ENCODE data around the gene SLC38A5.
"Not testable (repeated sequence)": the region's sequence is repeated elsewhere in the genome, so short reads cannot be mapped to it uniquely, and the experiment has no call there.

Gene SLC38A5

GRCh38 chrX:48433713-48434112 is 36.3 kb downstream of the SLC38A5 start:
- DNase-seq; in situ Hi-C loops (cut with HindIII; ENCODE audit: low pct_ligation_motif_present, low pct_unique_long_range_greater_than_20kb, low sequenced_read_pairs): not testable (repeated sequence)

GRCh38 chrX:48430166-48430565 is 39.9 kb downstream of the SLC38A5 start:
- in situ Hi-C loops (cut with HindIII; ENCODE audit: low pct_ligation_motif_present, low pct_unique_long_range_greater_than_20kb, low sequenced_read_pairs) = not testable (repeated sequence)

GRCh38 chrX:48429606-48430005 is 40.5 kb downstream of the SLC38A5 start:
- DNase-seq; in situ Hi-C loops (cut with HindIII; ENCODE audit: low pct_ligation_motif_present, low pct_unique_long_range_greater_than_20kb, low sequenced_read_pairs): not testable (repeated sequence)

More at GRCh38 chrX:48430166-48430565, 39.9 kb downstream of the SLC38A5 start:
- DNase-seq = not testable (repeated sequence)

GRCh38 chrX:48427027-48427716 is 42.9 kb downstream of the SLC38A5 start:
- DNase-seq; in situ Hi-C loops (cut with HindIII; ENCODE audit: low pct_ligation_motif_present, low pct_unique_long_range_greater_than_20kb, low sequenced_read_pairs): not testable (repeated sequence)

GRCh38 chrX:48411860-48412259 is 58.2 kb downstream of the SLC38A5 start, which contains the start of gene SSX4B:
Gene SSX4B, minus strand, starts transcription at chrX:48411960. Its CDS starts 588 bp downstream, at chrX:48411372.
- DNase-seq; in situ Hi-C loops (cut with HindIII; ENCODE audit: low pct_ligation_motif_present, low pct_unique_long_range_greater_than_20kb, low sequenced_read_pairs): not testable (repeated sequence)
